DND-41 (cell line): ENCODE measurements around the gene BAZ1A.

Experiments used
- ATAC-seq: fragments of 200-7000 bp; cut with Tn5 transposase; 3 replicates; pipeline ENCODE4 v1.9.1; 2021; ENCODE audit warnings: low read depth; ENCODE audit not compliant: insufficient read depth
- DNase-seq: peaks from one replicate; pipeline ENCODE4 v3.0.0-alpha.2; 2020
- H2AFZ ChIP-seq: 2 replicates; pipeline ENCODE4 v1.6.0; 2012; ENCODE audit warnings: low read depth, low read length
- H3K27ac ChIP-seq: 2 replicates; pipeline ENCODE4 v1.5.1; 2012; ENCODE audit warnings: low read length, inconsistent platforms
- H3K27me3 ChIP-seq: fragments of 200-600 bp; sonication (generic); 2 replicates; pipeline ENCODE4 v1.6.0; 2012; ENCODE audit warnings: low read length, mild to moderate bottlenecking, inconsistent platforms; ENCODE audit not compliant: insufficient read depth, poor library complexity
- H3K36me3 ChIP-seq: 2 replicates; pipeline ENCODE4 v1.5.1; 2012; ENCODE audit warnings: low read length, inconsistent platforms; ENCODE audit not compliant: insufficient read depth
- H3K4me1 ChIP-seq: 2 replicates; pipeline ENCODE4 v1.5.1; 2012; ENCODE audit warnings: mild to moderate bottlenecking, low read length; ENCODE audit not compliant: insufficient read depth
- H3K4me2 ChIP-seq: 2 replicates; pipeline ENCODE4 v1.6.0; 2012; ENCODE audit warnings: mild to moderate bottlenecking, moderate library complexity, low read length, inconsistent platforms; ENCODE audit not compliant: insufficient read depth
- H3K4me3 ChIP-seq, 2 experiments: fragments of 200-600 bp in 1 of 2; shearing (Covaris generic) in 1 of 2; 2 replicates each; pipeline ENCODE4 v1.5.1; 2012 to 2016; ENCODE audit warnings: inconsistent platforms in 2 of 2, low read length in 2 of 2, mild to moderate bottlenecking in 2 of 2, low read depth in 1 of 2, moderate library complexity in 1 of 2
- H3K79me2 ChIP-seq: 2 replicates; pipeline ENCODE4 v1.6.0; 2012; ENCODE audit warnings: low read length, inconsistent platforms; ENCODE audit not compliant: insufficient read depth
- H3K9ac ChIP-seq: 2 replicates; pipeline ENCODE4 v1.6.0; 2012; ENCODE audit warnings: low read depth, mild to moderate bottlenecking, inconsistent platforms, low read length, moderate library complexity
- H3K9me3 ChIP-seq: 2 replicates; pipeline ENCODE4 v1.5.1; 2012; ENCODE audit warnings: low read length, moderate library complexity, mild to moderate bottlenecking, inconsistent platforms; ENCODE audit not compliant: insufficient read depth, severe bottlenecking
- H4K20me1 ChIP-seq: 2 replicates; pipeline ENCODE4 v1.6.0; 2012; ENCODE audit warnings: low read length; ENCODE audit not compliant: insufficient read depth
- CTCF ChIP-seq: IDR thresholded peaks from 2 replicates; pipeline ENCODE4 v1.5.1; 2012; ENCODE audit warnings: borderline replicate concordance, low read length, moderate library complexity, mild to moderate bottlenecking; ENCODE audit not compliant: poor library complexity, severe bottlenecking; ENCODE audit errors: extremely low read depth
- EZH2 ChIP-seq: IDR thresholded peaks from 3 replicates; pipeline ENCODE4 v1.6.1; 2012; ENCODE audit warnings: borderline replicate concordance, low read depth, mild to moderate bottlenecking, moderate library complexity, low read length, inconsistent platforms; ENCODE audit not compliant: severe bottlenecking

BAZ1A gene

GRCh38 chr14:34912966-34913365, 37.8 kb upstream of the BAZ1A start:
- DNase-seq (no peak), ATAC-seq (no peak)
- H3K27ac ChIP-seq: no peak overlapping the region
- no peak overlapping the region for H3K4me3 ChIP-seq
- H4K20me1 ChIP-seq: no peaks in the 10 kb centered on the region
- H3K79me2 ChIP-seq: no peaks in the 10 kb centered on the region
- H3K27me3 ChIP-seq: no peaks in the 10 kb centered on the region
- H2AFZ ChIP-seq: no peak overlapping the region
- no peak overlapping the region for H3K4me2 ChIP-seq
- H3K4me1 ChIP-seq: no peaks in the 10 kb centered on the region
- no peaks in the 10 kb centered on the region for H3K9me3 ChIP-seq
- no peak for TF ChIP-seq CTCF
- no peak for TF ChIP-seq EZH2
- no peak overlapping the region for H3K9ac ChIP-seq
- no peaks in the 10 kb centered on the region for H3K36me3 ChIP-seq

- no peak overlapping the region for H2AFZ ChIP-seq
- H3K4me2 ChIP-seq: no peak overlapping the region
Measured at GRCh38 chr14:34912182-34912581, 37.0 kb upstream of the BAZ1A start.

GRCh38 chr14:34911209-34912150, 36.3 kb upstream of the BAZ1A start:
- H2AFZ ChIP-seq: no peak overlapping the region
- H3K4me3 ChIP-seq: no peak overlapping the region
- H3K4me2 ChIP-seq: no peak overlapping the region
- no peaks in the 10 kb centered on the region for H3K36me3 ChIP-seq
- no peak for DNase-seq
- H3K27me3 ChIP-seq: no peaks in the 10 kb centered on the region
- TF ChIP-seq CTCF: no peak
- TF ChIP-seq EZH2: no peak
- ATAC-seq: no peak
- no peak overlapping the region for H3K9ac ChIP-seq
- H3K4me1 ChIP-seq: no peaks in the 10 kb centered on the region
- H3K27ac ChIP-seq: no peak overlapping the region
- H3K9me3 ChIP-seq: no peaks in the 10 kb centered on the region
- no peaks in the 10 kb centered on the region for H3K79me2 ChIP-seq
- no peaks in the 10 kb centered on the region for H4K20me1 ChIP-seq

More at GRCh38 chr14:34912182-34912581, 37.0 kb upstream of the BAZ1A start:
- Histone ChIP-seq H4K20me1 (no peaks in the 10 kb centered on the region), H3K4me1 (no peaks in the 10 kb centered on the region), H3K9ac (no peak overlapping the region), H3K4me3 (no peak overlapping the region), H3K27ac (no peak overlapping the region), H3K9me3 (no peaks in the 10 kb centered on the region), H3K79me2 (no peaks in the 10 kb centered on the region), H3K27me3 (no peaks in the 10 kb centered on the region), H3K36me3 (no peaks in the 10 kb centered on the region)
- TF ChIP-seq EZH2 (no peak), CTCF (no peak)
- ATAC-seq (no peak), DNase-seq (no peak)
